Ascending aorta (tissue), 2 donors: Measurements from ENCODE around the gene EDN3. TPM values are rescaled to one million over a fixed set of nuclear protein-coding genes. Genes with fewer than 3 reads are reported as not detected.

Source experiments
- DNase-seq, 2 donors: peaks; one replicate each; pipeline ENCODE4 v3.0.0-alpha.2; 2019; ENCODE audit warnings: low spot score in 2 of 2
- H3K27ac ChIP-seq, 2 donors: fragments of 200-600 bp; sonication (generic); one replicate each; pipeline ENCODE4 v1.5.1; 2016 to 2017; ENCODE audit warnings: mild to moderate bottlenecking in 1 of 2
- H3K27me3 ChIP-seq: fragments of 200-600 bp; sonication (generic); one replicate; pipeline ENCODE4 v1.5.1; 2017
- H3K36me3 ChIP-seq, 2 donors: fragments of 200-600 bp; sonication (generic); one replicate each; pipeline ENCODE4 v1.5.1; 2016
- H3K4me1 ChIP-seq, 2 donors: fragments of 200-600 bp; sonication (generic); one replicate each; pipeline ENCODE4 v1.5.1; 2016 to 2017; ENCODE audit warnings: mild to moderate bottlenecking in 1 of 2
- H3K4me3 ChIP-seq, 2 donors: fragments of 200-600 bp; sonication (generic); one replicate each; pipeline ENCODE4 v1.5.1; 2016 to 2017; ENCODE audit warnings: mild to moderate bottlenecking in 1 of 2
- H3K9me3 ChIP-seq, 2 donors: fragments of 200-600 bp; sonication (generic); one replicate each; pipeline ENCODE4 v1.5.1; 2016
- CTCF ChIP-seq, 3 experiments: fragments of 200-600 bp in 2 of 3; fragments of 450-650 bp in 1 of 3; sonication (generic) in 2 of 3; IDR thresholded peaks; one replicate each; pipeline ENCODE4 v1.5.1; 2016 to 2019; ENCODE audit warnings: antibody characterized with exemption in 3 of 3, mild to moderate bottlenecking in 1 of 3, moderate library complexity in 1 of 3
- intact Hi-C: fragments of 100-400 bp; cut with DNase I; formaldehyde crosslinking; loops from one replicate; pipeline ENCODE4 v1.15.1; 2023
- total RNA-seq: library from RNA; depleted of rRNA; stranded (reverse); fragments of >200 nt; gene quantifications from one replicate; pipeline ENCODE4 v1.1.0, GENCODE V29; 2016

Gene EDN3
- total RNA-seq, 1 donor from 2014 or later, result not detected

GRCh38 chr20:59360934-59361333, 60.5 kb downstream of the EDN3 start:
- no peaks in the 10 kb centered on the region for H3K36me3 ChIP-seq
- H3K4me1 ChIP-seq, result no peaks in the 10 kb centered on the region
- no peak for TF ChIP-seq CTCF (IDR thresholded peaks at IDR 0.05)
- H3K9me3 ChIP-seq, result no peaks in the 10 kb centered on the region
- DNase-seq, result no peak
- H3K27me3 ChIP-seq, result no peaks in the 10 kb centered on the region
- H3K27ac ChIP-seq, result no peak overlapping the region
- no peak overlapping the region for H3K4me3 ChIP-seq
- intact Hi-C loops, result no loop called here

- H3K4me3 ChIP-seq, result no peak overlapping the region
- intact Hi-C loops, result no loop called here
- TF ChIP-seq CTCF (IDR thresholded peaks at IDR 0.05), result no peak
- no peaks in the 10 kb centered on the region for H3K36me3 ChIP-seq
- H3K4me1 ChIP-seq, result no peaks in the 10 kb centered on the region
- no peak for DNase-seq
- H3K27ac ChIP-seq, result no peak overlapping the region
- no peaks in the 10 kb centered on the region for H3K27me3 ChIP-seq
- H3K9me3 ChIP-seq, result no peaks in the 10 kb centered on the region
Measured at GRCh38 chr20:59361411-59361810, 61.0 kb downstream of the EDN3 start.

DNA sequence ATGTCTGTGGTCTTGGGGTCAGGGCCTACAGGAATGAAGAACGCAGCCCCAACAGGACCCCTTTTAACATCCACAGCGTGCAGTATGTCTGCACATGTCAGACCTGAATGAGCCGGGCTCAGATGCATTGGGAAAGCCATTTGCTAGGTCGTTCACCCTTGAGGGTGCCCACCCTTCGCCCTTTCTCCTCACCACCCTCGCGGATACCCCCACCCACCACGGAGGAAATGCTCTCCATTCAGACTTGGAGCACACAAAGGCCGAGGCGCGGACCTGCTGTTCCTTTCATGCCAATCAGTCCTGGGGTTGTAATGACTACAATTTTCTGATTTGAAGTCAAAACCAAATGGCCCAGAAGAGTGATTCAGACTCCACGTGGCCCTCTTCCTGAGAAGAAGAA, 62.7 kb downstream of the EDN3 start:
- Histone ChIP-seq H3K27me3 (no peaks in the 10 kb centered on the region), H3K36me3 (no peaks in the 10 kb centered on the region), H3K4me3 (no peak overlapping the region), H3K27ac (no peak overlapping the region), H3K9me3 (no peaks in the 10 kb centered on the region), H3K4me1 (no peaks in the 10 kb centered on the region)
- no peak for DNase-seq
- intact Hi-C loops, result no loop called here
- no peak for TF ChIP-seq CTCF (IDR thresholded peaks at IDR 0.05)

DNA sequence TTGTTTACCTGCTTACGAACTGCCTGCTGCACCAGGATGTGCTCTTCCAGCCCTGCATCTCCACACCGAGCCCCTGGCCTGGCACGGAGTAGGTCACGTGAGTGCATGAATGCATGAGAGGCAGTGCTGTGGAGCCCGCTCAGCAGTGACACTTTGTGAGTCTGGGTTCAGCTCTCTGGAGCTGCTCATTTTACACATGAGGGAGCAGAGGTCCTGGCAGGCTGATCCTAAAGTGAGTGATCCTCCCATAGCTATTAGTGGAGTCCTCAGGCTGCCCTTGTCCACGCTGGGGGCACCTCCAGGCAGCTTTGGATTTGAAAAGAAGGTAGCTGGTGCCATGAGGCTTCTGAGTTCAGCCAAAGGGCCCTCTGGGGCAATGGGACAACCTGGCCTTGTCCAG, 64.2 kb downstream of the EDN3 start:
- Histone ChIP-seq H3K4me3 (no peak overlapping the region), H3K36me3 (no peaks in the 10 kb centered on the region), H3K27ac (no peak overlapping the region), H3K4me1 (no peaks in the 10 kb centered on the region), H3K27me3 (no peaks in the 10 kb centered on the region), H3K9me3 (no peaks in the 10 kb centered on the region)
- DNase-seq, result no peak
- no peak for TF ChIP-seq CTCF (IDR thresholded peaks at IDR 0.05)
- intact Hi-C loops, result no loop called here

- no peaks in the 10 kb centered on the region for H3K27me3 ChIP-seq
- intact Hi-C loops, result no loop called here
- no peak for TF ChIP-seq CTCF (IDR thresholded peaks at IDR 0.05)
- H3K4me1 ChIP-seq, result no peaks in the 10 kb centered on the region
- H3K9me3 ChIP-seq, result no peaks in the 10 kb centered on the region
- H3K36me3 ChIP-seq, result no peaks in the 10 kb centered on the region
- no peak for DNase-seq
- H3K27ac ChIP-seq, result no peak overlapping the region
- H3K4me3 ChIP-seq, result no peak overlapping the region
Measured at GRCh38 chr20:59365611-59366285, 65.3 kb downstream of the EDN3 start.

- Histone ChIP-seq H3K27ac (no peak overlapping the region), H3K27me3 (no peaks in the 10 kb centered on the region), H3K36me3 (no peaks in the 10 kb centered on the region), H3K4me1 (no peaks in the 10 kb centered on the region), H3K4me3 (no peak overlapping the region), H3K9me3 (no peaks in the 10 kb centered on the region)
- intact Hi-C loops, result no loop called here
- TF ChIP-seq CTCF (IDR thresholded peaks at IDR 0.05), result no peak
- no peak for DNase-seq
Measured at GRCh38 chr20:59371431-59371830, 71.0 kb downstream of the EDN3 start.
